Breast epithelium (tissue), 3 donors: ENCODE measurements around the gene DNAH17.

Experiments
- POLR2AphosphoS5 ChIP-seq, 3 donors: sonication (generic); formaldehyde crosslinking; IDR thresholded peaks; one replicate each; pipeline ENCODE4 v1.6.1; 2017; ENCODE audit warnings: antibody characterized with exemption in 3 of 3
- TF ChIP-seq, protein P1 (sequence below), 3 donors: fragments of 450-650 bp; IDR thresholded peaks; one replicate each; pipeline ENCODE4 v1.5.1; 2016 to 2017; ENCODE audit warnings: antibody characterized with exemption in 3 of 3, mild to moderate bottlenecking in 3 of 3, moderate library complexity in 3 of 3

DNA sequence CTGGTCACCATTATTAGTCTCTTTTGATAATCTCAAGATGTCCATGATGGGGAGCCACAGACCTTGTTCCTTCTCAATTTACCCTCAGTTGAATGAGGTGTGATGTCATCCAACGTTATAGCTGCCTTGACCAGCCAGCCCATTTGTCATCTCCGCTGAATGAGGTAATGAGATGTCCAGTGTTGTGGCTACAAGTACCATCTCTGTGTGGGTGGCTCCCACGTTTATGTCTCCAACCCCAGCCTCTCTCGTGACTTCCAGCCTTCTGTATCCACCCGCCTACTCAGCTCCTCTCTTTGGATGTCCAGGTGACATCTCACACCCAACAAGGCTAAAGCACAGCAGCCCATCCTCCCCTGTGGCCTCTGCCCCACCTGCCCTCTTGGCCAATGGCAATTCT lies 18.2 kb downstream of the DNAH17 start:
- TF ChIP-seq, protein P1, sequence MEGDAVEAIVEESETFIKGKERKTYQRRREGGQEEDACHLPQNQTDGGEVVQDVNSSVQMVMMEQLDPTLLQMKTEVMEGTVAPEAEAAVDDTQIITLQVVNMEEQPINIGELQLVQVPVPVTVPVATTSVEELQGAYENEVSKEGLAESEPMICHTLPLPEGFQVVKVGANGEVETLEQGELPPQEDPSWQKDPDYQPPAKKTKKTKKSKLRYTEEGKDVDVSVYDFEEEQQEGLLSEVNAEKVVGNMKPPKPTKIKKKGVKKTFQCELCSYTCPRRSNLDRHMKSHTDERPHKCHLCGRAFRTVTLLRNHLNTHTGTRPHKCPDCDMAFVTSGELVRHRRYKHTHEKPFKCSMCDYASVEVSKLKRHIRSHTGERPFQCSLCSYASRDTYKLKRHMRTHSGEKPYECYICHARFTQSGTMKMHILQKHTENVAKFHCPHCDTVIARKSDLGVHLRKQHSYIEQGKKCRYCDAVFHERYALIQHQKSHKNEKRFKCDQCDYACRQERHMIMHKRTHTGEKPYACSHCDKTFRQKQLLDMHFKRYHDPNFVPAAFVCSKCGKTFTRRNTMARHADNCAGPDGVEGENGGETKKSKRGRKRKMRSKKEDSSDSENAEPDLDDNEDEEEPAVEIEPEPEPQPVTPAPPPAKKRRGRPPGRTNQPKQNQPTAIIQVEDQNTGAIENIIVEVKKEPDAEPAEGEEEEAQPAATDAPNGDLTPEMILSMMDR (IDR thresholded peaks at IDR 0.05), result no peak
- no peak for TF ChIP-seq POLR2AphosphoS5 (IDR thresholded peaks at IDR 0.05)
